Fibroblast of lung (primary cell): Measurements from ENCODE around the gene ETV6. TPM values are rescaled to one million over a fixed set of nuclear protein-coding genes. Genes with fewer than 3 reads are reported as not detected.

Experiments used
- DNase-seq, 2 donors: peaks; one replicate each; pipeline versions ENCODE4 v3.0.0 to v3.0.0-alpha.2; 2010; ENCODE audit warnings: low read depth in 2 of 2
- H2AFZ ChIP-seq: 2 replicates; pipeline ENCODE4 v1.5.1; 2012; ENCODE audit warnings: low read length, control low read depth, inconsistent platforms
- H3K27ac ChIP-seq: 2 replicates; pipeline ENCODE4 v1.5.1; 2011; ENCODE audit warnings: low read length, control low read depth; ENCODE audit not compliant: insufficient read depth
- H3K27me3 ChIP-seq: 2 replicates; pipeline ENCODE4 v1.5.1; 2011; ENCODE audit warnings: mild to moderate bottlenecking, low read length; ENCODE audit not compliant: control insufficient read depth, insufficient read depth
- H3K36me3 ChIP-seq: 2 replicates; pipeline ENCODE4 v1.5.1; 2011; ENCODE audit warnings: low read length; ENCODE audit not compliant: control insufficient read depth, insufficient read depth
- H3K4me1 ChIP-seq: 2 replicates; pipeline ENCODE4 v1.5.1; 2011; ENCODE audit warnings: low read length; ENCODE audit not compliant: control insufficient read depth, insufficient read depth; ENCODE audit errors: extremely low read depth
- H3K4me2 ChIP-seq: 2 replicates; pipeline ENCODE4 v1.5.1; 2011; ENCODE audit warnings: low read length, control low read depth; ENCODE audit not compliant: insufficient read depth; ENCODE audit errors: extremely low read depth
- H3K4me3 ChIP-seq, 4 experiments: fragments of 200-600 bp in 1 of 4; sonication (generic) in 1 of 4; replicated peaks in 1 of 4; 2 replicates each; pipeline ENCODE4 v1.5.1; 2011 to 2016; ENCODE audit warnings: low read length in 4 of 4, low read depth in 3 of 4, mild to moderate bottlenecking in 3 of 4, control low read depth in 2 of 4, inconsistent platforms in 1 of 4, mixed read lengths in 1 of 4; ENCODE audit not compliant: insufficient read depth in 1 of 4; ENCODE audit errors: control extremely low read depth in 1 of 4
- H3K79me2 ChIP-seq: 2 replicates; pipeline ENCODE4 v1.5.1; 2012; ENCODE audit warnings: mild to moderate bottlenecking, low read length, inconsistent platforms; ENCODE audit not compliant: control insufficient read depth, insufficient read depth
- H3K9ac ChIP-seq: 2 replicates; pipeline ENCODE4 v1.5.1; 2011; ENCODE audit warnings: mild to moderate bottlenecking, low read length, control low read depth; ENCODE audit not compliant: insufficient read depth
- H3K9me3 ChIP-seq: 2 replicates; pipeline ENCODE4 v1.5.1; 2012; ENCODE audit warnings: low read depth, low read length; ENCODE audit not compliant: control insufficient read depth, insufficient read depth
- H4K20me1 ChIP-seq: 2 replicates; pipeline ENCODE4 v1.5.1; 2011; ENCODE audit warnings: low read length; ENCODE audit not compliant: control insufficient read depth, insufficient read depth; ENCODE audit errors: extremely low read depth
- EZH2 ChIP-seq: IDR thresholded peaks from 2 replicates; pipeline ENCODE4 v1.5.1; 2012; ENCODE audit warnings: low read length, control low read depth, mild to moderate bottlenecking; ENCODE audit errors: missing control alignments
- polyA plus RNA-seq, 2 donors: library from polyadenylated mRNA; depleted of rRNA in 1 of 2; stranded (reverse) in 1 of 2; unstranded in 1 of 2; fragments of >200 nt; gene quantifications; 2 replicates each; pipeline ENCODE4 v1.2.1, GENCODE V29; 2011 to 2012; ENCODE audit warnings: missing spikeins in 1 of 2
- total RNA-seq: library from RNA; depleted of rRNA; stranded (reverse); fragments of >200 nt; gene quantifications from 2 replicates; pipeline ENCODE4 v1.2.1, GENCODE V29; 2014
- TF ChIP-seq, protein P1 (sequence below), 2 donors: IDR thresholded peaks in 1 of 2; conservative IDR thresholded peaks in 1 of 2; 1 replicate in 1 of 2; 2 replicates in 1 of 2; pipeline ENCODE4 v1.5.1; 2011 to 2012; ENCODE audit warnings: low read length in 2 of 2, control low read depth in 1 of 2, inconsistent platforms in 1 of 2, low read depth in 1 of 2, mild to moderate bottlenecking in 1 of 2

The ETV6 gene
- total and polyA plus RNA-seq, 2 donors (not counting 1 experiment from before 2014, with no cell fraction given): 4.3 to 8.9 TPM

- Histone ChIP-seq H2AFZ (no peak overlapping the region), H3K4me1 (peaks cover under 1% of the 10 kb centered on the region), H3K9ac (no peak overlapping the region), H3K9me3 (no peaks in the 10 kb centered on the region), H3K4me3 (no peak overlapping the region), H3K27ac (no peak overlapping the region), H3K36me3 (no peaks in the 10 kb centered on the region), H4K20me1 (no peaks in the 10 kb centered on the region), H3K79me2 (no peaks in the 10 kb centered on the region), H3K4me2 (no peak overlapping the region), H3K27me3 (no peaks in the 10 kb centered on the region)
- DNase-seq: no peak
- no peak for TF ChIP-seq EZH2
- TF ChIP-seq, protein P1, sequence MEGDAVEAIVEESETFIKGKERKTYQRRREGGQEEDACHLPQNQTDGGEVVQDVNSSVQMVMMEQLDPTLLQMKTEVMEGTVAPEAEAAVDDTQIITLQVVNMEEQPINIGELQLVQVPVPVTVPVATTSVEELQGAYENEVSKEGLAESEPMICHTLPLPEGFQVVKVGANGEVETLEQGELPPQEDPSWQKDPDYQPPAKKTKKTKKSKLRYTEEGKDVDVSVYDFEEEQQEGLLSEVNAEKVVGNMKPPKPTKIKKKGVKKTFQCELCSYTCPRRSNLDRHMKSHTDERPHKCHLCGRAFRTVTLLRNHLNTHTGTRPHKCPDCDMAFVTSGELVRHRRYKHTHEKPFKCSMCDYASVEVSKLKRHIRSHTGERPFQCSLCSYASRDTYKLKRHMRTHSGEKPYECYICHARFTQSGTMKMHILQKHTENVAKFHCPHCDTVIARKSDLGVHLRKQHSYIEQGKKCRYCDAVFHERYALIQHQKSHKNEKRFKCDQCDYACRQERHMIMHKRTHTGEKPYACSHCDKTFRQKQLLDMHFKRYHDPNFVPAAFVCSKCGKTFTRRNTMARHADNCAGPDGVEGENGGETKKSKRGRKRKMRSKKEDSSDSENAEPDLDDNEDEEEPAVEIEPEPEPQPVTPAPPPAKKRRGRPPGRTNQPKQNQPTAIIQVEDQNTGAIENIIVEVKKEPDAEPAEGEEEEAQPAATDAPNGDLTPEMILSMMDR (conservative IDR thresholded peaks at IDR 0.05 in 1 of 2, IDR thresholded peaks at IDR 0.05 in 1 of 2; ENCODE audit: low read depth in 1 of 2, low read length in 2 of 2): no peak
Observed at GRCh38 chr12:11834931-11835330, 185.5 kb downstream of the ETV6 start.

GRCh38 chr12:11836282-11837151 lies 187.0 kb downstream of the ETV6 start:
- Histone ChIP-seq H2AFZ (no peak overlapping the region), H3K4me2 (no peak overlapping the region), H3K4me3 (no peak overlapping the region), H3K9me3 (no peaks in the 10 kb centered on the region), H3K36me3 (no peaks in the 10 kb centered on the region), H3K27me3 (no peaks in the 10 kb centered on the region), H3K27ac (no peak overlapping the region), H3K79me2 (no peaks in the 10 kb centered on the region), H3K9ac (no peak overlapping the region), H3K4me1 (no peaks in the 10 kb centered on the region), H4K20me1 (no peaks in the 10 kb centered on the region)
- TF ChIP-seq EZH2: no peak
- TF ChIP-seq, protein P1 (conservative IDR thresholded peaks at IDR 0.05 in 1 of 2, IDR thresholded peaks at IDR 0.05 in 1 of 2; ENCODE audit: low read depth in 1 of 2, low read length in 2 of 2): no peak
- DNase-seq: no peak

- H3K27me3 ChIP-seq: no peaks in the 10 kb centered on the region
- no peaks in the 10 kb centered on the region for H4K20me1 ChIP-seq
- no peaks in the 10 kb centered on the region for H3K36me3 ChIP-seq
- H3K4me3 ChIP-seq: no peak overlapping the region
- H3K9ac ChIP-seq: no peak overlapping the region
- H3K9me3 ChIP-seq: no peaks in the 10 kb centered on the region
- DNase-seq: no peak
- TF ChIP-seq, protein P1 (conservative IDR thresholded peaks at IDR 0.05 in 1 of 2, IDR thresholded peaks at IDR 0.05 in 1 of 2; ENCODE audit: low read depth in 1 of 2, low read length in 2 of 2): no peak
- no peak for TF ChIP-seq EZH2
- no peak overlapping the region for H3K4me2 ChIP-seq
- H3K27ac ChIP-seq: no peak overlapping the region
- H3K79me2 ChIP-seq: no peaks in the 10 kb centered on the region
- no peak overlapping the region for H2AFZ ChIP-seq
- no peaks in the 10 kb centered on the region for H3K4me1 ChIP-seq
Observed at GRCh38 chr12:11837216-11837934, 187.9 kb downstream of the ETV6 start.
